NCI-H1417 treated with DMSO at 0.1 percent for 48 hours (cell line): Measurements from ENCODE around the gene RABGAP1L.
A peak's percentile ranks its signal among the peaks of the same experiment; 100 is the strongest.

ENCODE experiments used
- DNase-seq: peaks from one replicate; lab custom pipeline; 2025; lab: John Stamatoyannopoulos, UW

Gene RABGAP1L

GRCh38 chr1:174198202-174198601 lies 38.9 kb downstream of the RABGAP1L start:
- no peak for DNase-seq

GRCh38 chr1:174200746-174201145 lies 41.4 kb downstream of the RABGAP1L start:
- DNase-seq = no peak

- DNase-seq = no peak
These were observed 45.5 kb downstream of the RABGAP1L start for GRCh38 chr1:174204697-174205308.

GRCh38 chr1:174206148-174206836 lies 47.0 kb downstream of the RABGAP1L start:
- DNase-seq = no peak

- DNase-seq = no peak
These were observed 50.2 kb downstream of the RABGAP1L start for GRCh38 chr1:174209347-174210187.

GRCh38 chr1:174211486-174211885 lies 52.2 kb downstream of the RABGAP1L start:
- no peak for DNase-seq

GRCh38 chr1:174215766-174216165 lies 56.4 kb downstream of the RABGAP1L start:
- no peak for DNase-seq

GRCh38 chr1:174217248-174217647 lies 57.9 kb downstream of the RABGAP1L start:
- no peak for DNase-seq

GRCh38 chr1:174217787-174218574 lies 58.7 kb downstream of the RABGAP1L start:
- DNase-seq = peak; percentile 14

GRCh38 chr1:174218983-174219382 lies 59.7 kb downstream of the RABGAP1L start:
- no peak for DNase-seq

GRCh38 chr1:174219606-174220370 lies 60.5 kb downstream of the RABGAP1L start:
- no peak for DNase-seq

- DNase-seq = no peak
These were observed 62.4 kb downstream of the RABGAP1L start for GRCh38 chr1:174221681-174222080.

GRCh38 chr1:174222166-174222949 lies 63.0 kb downstream of the RABGAP1L start:
- no peak for DNase-seq

- DNase-seq = no peak
These were observed 65.3 kb downstream of the RABGAP1L start for GRCh38 chr1:174224641-174225040.

- no peak for DNase-seq
These were observed 66.3 kb downstream of the RABGAP1L start for GRCh38 chr1:174225499-174226204.

GRCh38 chr1:174230399-174230798 lies 71.1 kb downstream of the RABGAP1L start:
- no peak for DNase-seq

GRCh38 chr1:174232761-174233160 lies 73.4 kb downstream of the RABGAP1L start:
- no peak for DNase-seq

GRCh38 chr1:174238845-174239501 lies 79.7 kb downstream of the RABGAP1L start:
- DNase-seq = peak; percentile 15

- DNase-seq = no peak
These were observed 80.2 kb downstream of the RABGAP1L start for GRCh38 chr1:174239541-174239940.
